Right lung (tissue), 5 donors: Measurements from ENCODE around the gene SP140L. TPM values are rescaled to one million over a fixed set of nuclear protein-coding genes. Genes with fewer than 3 reads are reported as not detected.
"Not testable (repeated sequence)": the region's sequence is repeated elsewhere in the genome, so short reads cannot be mapped to it uniquely, and the experiment has no call there.

Source experiments
- DNase-seq, 2 donors: peaks; one replicate each; pipeline ENCODE4 v3.0.0-alpha.2; 2013
- polyA plus RNA-seq, 5 donors: library from polyadenylated mRNA; unstranded; fragments of 120-200 nt; gene quantifications; one replicate each; pipeline versions ENCODE4 v1.2.1 to v1.2.3, GENCODE V29; 2013; ENCODE audit warnings: inconsistent platforms in 1 of 5, low replicate concordance in 1 of 5; ENCODE audit not compliant: insufficient read length in 5 of 5, insufficient read depth in 1 of 5

Gene SP140L
- polyA plus RNA-seq, 5 donors = 11.8 to 18.7 (median 14.0) TPM

GRCh38 chr2:230323385-230324106 lies 3.4 kb upstream of the SP140L start:
- no peak for DNase-seq

- no peak for DNase-seq
These were observed 2.5 kb upstream of the SP140L start for GRCh38 chr2:230324503-230324902.

- no peak for DNase-seq
These were observed 1.4 kb upstream of the SP140L start for GRCh38 chr2:230325316-230326243.

GRCh38 chr2:230327418-230328154 lies 593 bp downstream of the SP140L start:
- no peak for DNase-seq

GRCh38 chr2:230328155-230328458 lies 1.1 kb downstream of the SP140L start:
- DNase-seq = no peak

- no peak for DNase-seq
These were observed 3.1 kb downstream of the SP140L start for GRCh38 chr2:230329946-230330605.

- DNase-seq = no peak
These were observed 3.7 kb downstream of the SP140L start for GRCh38 chr2:230330725-230331124.

- no peak for DNase-seq
These were observed 8.5 kb downstream of the SP140L start for GRCh38 chr2:230335461-230335863.

- no peak for DNase-seq
These were observed 9.0 kb downstream of the SP140L start for GRCh38 chr2:230335864-230336506.

- DNase-seq = not testable (repeated sequence)
These were observed 15.0 kb downstream of the SP140L start for GRCh38 chr2:230341936-230342528.

- not testable (repeated sequence) for DNase-seq
These were observed 16.1 kb downstream of the SP140L start for GRCh38 chr2:230343041-230343624.

- DNase-seq = no peak
These were observed 16.8 kb downstream of the SP140L start for GRCh38 chr2:230343747-230344146.

GRCh38 chr2:230346465-230346864 lies 19.5 kb downstream of the SP140L start:
- DNase-seq = no peak

GRCh38 chr2:230346921-230347533 lies 20.0 kb downstream of the SP140L start:
- DNase-seq = no peak

GRCh38 chr2:230347659-230348305 lies 20.8 kb downstream of the SP140L start:
- DNase-seq = no peak

- DNase-seq = no peak
These were observed 21.8 kb downstream of the SP140L start for GRCh38 chr2:230348787-230349186.

GRCh38 chr2:230356084-230356483 lies 29.1 kb downstream of the SP140L start:
- DNase-seq = no peak

- no peak for DNase-seq
These were observed 31.3 kb downstream of the SP140L start for GRCh38 chr2:230358305-230358704.

- no peak for DNase-seq
These were observed 33.0 kb downstream of the SP140L start for GRCh38 chr2:230360028-230360427.
